ENCODE results near the gene GRK7. TPM values are rescaled to one million over a fixed set of nuclear protein-coding genes. Genes with fewer than 3 reads are reported as not detected.

Gene GRK7
- total RNA-seq, 1 donor, result not detected

GRCh38 chr3:141807277-141808033 is 44.2 kb downstream of the GRK7 start:
- Histone ChIP-seq H3K27ac (ENCODE audit: low read depth, low read length) (no peak overlapping the region), H3K4me3 (ENCODE audit: insufficient read depth, low read length) (no peak overlapping the region), H3K4me2 (ENCODE audit: insufficient read depth, low read length) (no peak overlapping the region), H3K27me3 (ENCODE audit: insufficient read depth, low read length) (no peaks in the 10 kb centered on the region), H3K79me2 (ENCODE audit: insufficient read depth, low read length) (no peaks in the 10 kb centered on the region), H3K36me3 (ENCODE audit: insufficient read depth, low read length) (no peaks in the 10 kb centered on the region), H3K9me3 (ENCODE audit: low read depth, low read length) (no peaks in the 10 kb centered on the region), H2AFZ (ENCODE audit: low read length) (no peak overlapping the region), H4K20me1 (ENCODE audit: insufficient read depth, low read length) (no peaks in the 10 kb centered on the region), H3K4me1 (ENCODE audit: insufficient read depth, low read length) (no peaks in the 10 kb centered on the region)
- no peak for TF ChIP-seq CTCF (IDR thresholded peaks at IDR 0.05; ENCODE audit: extremely low read depth, low read depth, low read length)
- DNase-seq (ENCODE audit: insufficient read length, low spot score, missing footprints), result no peak

- no peak overlapping the region for H3K27ac ChIP-seq (ENCODE audit: low read depth, low read length)
- H3K9me3 ChIP-seq (ENCODE audit: low read depth, low read length), result no peaks in the 10 kb centered on the region
- H2AFZ ChIP-seq (ENCODE audit: low read length), result no peak overlapping the region
- no peaks in the 10 kb centered on the region for H3K27me3 ChIP-seq (ENCODE audit: insufficient read depth, low read length)
- no peak overlapping the region for H3K4me2 ChIP-seq (ENCODE audit: insufficient read depth, low read length)
- no peaks in the 10 kb centered on the region for H3K4me1 ChIP-seq (ENCODE audit: insufficient read depth, low read length)
- H3K36me3 ChIP-seq (ENCODE audit: insufficient read depth, low read length), result no peaks in the 10 kb centered on the region
- no peak for DNase-seq (ENCODE audit: insufficient read length, low spot score, missing footprints)
- H3K79me2 ChIP-seq (ENCODE audit: insufficient read depth, low read length), result no peaks in the 10 kb centered on the region
- TF ChIP-seq CTCF (IDR thresholded peaks at IDR 0.05; ENCODE audit: extremely low read depth, low read depth, low read length), result no peak
- H4K20me1 ChIP-seq (ENCODE audit: insufficient read depth, low read length), result no peaks in the 10 kb centered on the region
- H3K4me3 ChIP-seq (ENCODE audit: insufficient read depth, low read length), result no peak overlapping the region
Observed at GRCh38 chr3:141808586-141808985, 45.4 kb downstream of the GRK7 start.

GRCh38 chr3:141810161-141810560 is 47.0 kb downstream of the GRK7 start:
- Histone ChIP-seq H3K4me1 (ENCODE audit: insufficient read depth, low read length) (no peaks in the 10 kb centered on the region), H3K79me2 (ENCODE audit: insufficient read depth, low read length) (no peaks in the 10 kb centered on the region), H3K4me2 (ENCODE audit: insufficient read depth, low read length) (no peak overlapping the region), H3K27ac (ENCODE audit: low read depth, low read length) (no peak overlapping the region), H3K9me3 (ENCODE audit: low read depth, low read length) (no peaks in the 10 kb centered on the region), H2AFZ (ENCODE audit: low read length) (no peak overlapping the region), H4K20me1 (ENCODE audit: insufficient read depth, low read length) (no peaks in the 10 kb centered on the region), H3K36me3 (ENCODE audit: insufficient read depth, low read length) (no peaks in the 10 kb centered on the region), H3K4me3 (ENCODE audit: insufficient read depth, low read length) (no peak overlapping the region), H3K27me3 (ENCODE audit: insufficient read depth, low read length) (no peaks in the 10 kb centered on the region)
- DNase-seq (ENCODE audit: insufficient read length, low spot score, missing footprints), result no peak
- TF ChIP-seq CTCF (IDR thresholded peaks at IDR 0.05; ENCODE audit: extremely low read depth, low read depth, low read length), result no peak

- no peaks in the 10 kb centered on the region for H3K79me2 ChIP-seq (ENCODE audit: insufficient read depth, low read length)
- H3K4me1 ChIP-seq (ENCODE audit: insufficient read depth, low read length), result no peaks in the 10 kb centered on the region
- peaks cover 8% of the 10 kb centered on the region for H3K27me3 ChIP-seq (ENCODE audit: insufficient read depth, low read length)
- no peak overlapping the region for H3K4me3 ChIP-seq (ENCODE audit: insufficient read depth, low read length)
- H4K20me1 ChIP-seq (ENCODE audit: insufficient read depth, low read length), result no peaks in the 10 kb centered on the region
- no peaks in the 10 kb centered on the region for H3K9me3 ChIP-seq (ENCODE audit: low read depth, low read length)
- DNase-seq (ENCODE audit: insufficient read length, low spot score, missing footprints), result no peak
- TF ChIP-seq CTCF (IDR thresholded peaks at IDR 0.05; ENCODE audit: extremely low read depth, low read depth, low read length), result no peak
- H3K36me3 ChIP-seq (ENCODE audit: insufficient read depth, low read length), result no peaks in the 10 kb centered on the region
- no peak overlapping the region for H3K4me2 ChIP-seq (ENCODE audit: insufficient read depth, low read length)
- no peak overlapping the region for H2AFZ ChIP-seq (ENCODE audit: low read length)
- no peak overlapping the region for H3K27ac ChIP-seq (ENCODE audit: low read depth, low read length)
Observed at GRCh38 chr3:141811348-141811747, 48.1 kb downstream of the GRK7 start.
